RKO (cell line): ENCODE measurements around the gene SLC26A2.
A peak's percentile ranks its signal among the peaks of the same experiment; 100 is the strongest.

Experiments used
- DNase-seq: peaks from one replicate; pipeline ENCODE4 v3.0.0-alpha.2; 2016; ENCODE audit warnings: low spot score

Gene SLC26A2

GRCh38 chr5:149962601-149963300, 2.2 kb downstream of the SLC26A2 start:
- DNase-seq: no peak

- DNase-seq: no peak
Measured at GRCh38 chr5:149963729-149964128, 3.2 kb downstream of the SLC26A2 start.

- DNase-seq: no peak
Measured at GRCh38 chr5:149966946-149967345, 6.4 kb downstream of the SLC26A2 start.

GRCh38 chr5:149969181-149969930, 8.8 kb downstream of the SLC26A2 start:
- DNase-seq: no peak

GRCh38 chr5:149975409-149975808, 14.9 kb downstream of the SLC26A2 start:
- DNase-seq: no peak

GRCh38 chr5:149979896-149980295, 19.3 kb downstream of the SLC26A2 start:
- no peak for DNase-seq

GRCh38 chr5:149981206-149981605, 20.6 kb downstream of the SLC26A2 start:
- DNase-seq: no peak

- no peak for DNase-seq
Measured at GRCh38 chr5:149982505-149982904, 21.9 kb downstream of the SLC26A2 start.

- DNase-seq: no peak
Measured at GRCh38 chr5:149988126-149988525, 27.6 kb downstream of the SLC26A2 start.

GRCh38 chr5:149990518-149991376, 30.2 kb downstream of the SLC26A2 start:
- peak; percentile 81 for DNase-seq

GRCh38 chr5:149993471-149993870, 32.9 kb downstream of the SLC26A2 start:
- no peak for DNase-seq

GRCh38 chr5:149995385-149996204, 35.0 kb downstream of the SLC26A2 start:
- no peak for DNase-seq

- DNase-seq: no peak
Measured at GRCh38 chr5:149996205-149996890, 35.8 kb downstream of the SLC26A2 start.

- no peak for DNase-seq
Measured at GRCh38 chr5:149998281-149998680, 37.7 kb downstream of the SLC26A2 start.

GRCh38 chr5:149999359-149999758, 38.8 kb downstream of the SLC26A2 start:
- peak; percentile 30 for DNase-seq

- no peak for DNase-seq
Measured at GRCh38 chr5:149999866-150000255, 39.3 kb downstream of the SLC26A2 start.

- peak; percentile 94 for DNase-seq
Measured at GRCh38 chr5:150000256-150000989, 39.9 kb downstream of the SLC26A2 start, which contains the start of the genes HMGXB3 and TIGD6. TSS of gene HMGXB3 (plus strand) at chr5:150000739. CDS start at chr5:150004853, 4,114 bp downstream. TSS of gene TIGD6 (minus strand) at chr5:150000654. CDS start at chr5:149996348, 4,306 bp downstream.

- peak; percentile 61 for DNase-seq
Measured at GRCh38 chr5:150000990-150001659, 40.6 kb downstream of the SLC26A2 start.

- peak; percentile 90 for DNase-seq
Measured at GRCh38 chr5:150001660-150002486, 41.3 kb downstream of the SLC26A2 start.
